IPS-11a (cell line): Measurements from ENCODE around the gene FAAP20.
A peak's percentile ranks its signal among the peaks of the same experiment; 100 is the strongest.

Experiments used
- H3K4me3 ChIP-seq: one replicate; pipeline ENCODE4 v1.5.1; 2013; ENCODE audit warnings: low read depth, low read length, control low read depth

The FAAP20 gene

DNA sequence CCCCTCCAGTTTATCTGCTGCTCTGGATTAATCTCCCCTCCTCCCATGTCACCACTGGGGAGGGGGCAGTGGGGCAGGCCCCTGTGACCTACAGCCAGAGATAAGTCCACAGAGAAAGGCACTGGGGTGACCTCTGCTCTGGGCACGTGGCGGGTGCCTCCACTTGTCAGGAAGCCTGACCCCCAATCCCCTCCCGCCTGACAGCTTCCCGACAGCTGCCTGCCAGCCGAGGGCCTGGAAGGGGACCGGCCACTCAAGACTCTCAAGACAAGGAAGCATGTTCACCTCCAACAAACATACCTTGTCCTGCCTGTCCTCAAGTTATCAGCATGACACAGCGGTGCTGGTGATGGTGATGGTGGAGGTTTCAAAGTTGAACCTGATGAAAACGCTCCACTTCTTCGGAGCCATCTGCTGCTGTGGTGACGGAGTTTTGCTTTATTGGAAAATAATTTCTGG is 3.2 kb upstream of the FAAP20 start:
- H3K4me3 ChIP-seq: no peak overlapping the region

DNA sequence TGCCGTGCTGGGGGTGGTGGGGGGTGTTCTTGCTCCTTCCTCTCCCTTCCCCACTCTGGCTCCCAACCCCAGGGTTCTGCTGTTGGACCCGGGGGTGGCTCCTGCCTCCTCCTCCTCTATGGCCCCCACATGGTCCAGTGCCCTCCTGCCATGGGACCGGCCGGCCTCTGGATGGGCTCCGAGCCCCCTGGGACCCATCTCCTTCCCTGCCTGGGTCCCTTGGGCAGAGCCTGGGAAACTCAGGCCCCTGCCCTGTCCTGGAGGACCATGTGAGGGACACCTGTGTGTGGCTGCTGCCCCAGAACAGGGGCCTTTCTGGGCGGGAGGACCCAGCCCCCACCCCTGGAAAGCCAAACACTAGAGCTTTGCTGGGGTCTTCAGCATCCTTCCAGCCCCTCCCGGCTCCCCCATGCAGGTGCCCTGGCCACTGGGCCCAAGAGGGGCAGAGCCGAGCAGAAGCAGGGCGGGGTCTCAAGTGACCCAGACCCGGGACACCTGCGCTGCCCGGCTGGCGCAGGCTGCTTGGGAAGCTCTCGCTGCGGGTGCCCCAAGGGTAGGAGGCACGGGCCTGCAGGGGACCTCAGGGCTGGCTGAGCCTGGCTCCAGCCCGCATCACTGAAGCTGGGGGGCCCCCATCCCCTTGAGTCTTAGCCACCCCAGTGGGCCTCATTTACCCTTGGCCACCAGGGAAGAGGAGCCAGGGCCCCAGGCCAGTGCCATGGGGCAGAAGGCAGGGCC is 2.5 kb upstream of the FAAP20 start:
- H3K4me3 ChIP-seq: no peak overlapping the region

DNA sequence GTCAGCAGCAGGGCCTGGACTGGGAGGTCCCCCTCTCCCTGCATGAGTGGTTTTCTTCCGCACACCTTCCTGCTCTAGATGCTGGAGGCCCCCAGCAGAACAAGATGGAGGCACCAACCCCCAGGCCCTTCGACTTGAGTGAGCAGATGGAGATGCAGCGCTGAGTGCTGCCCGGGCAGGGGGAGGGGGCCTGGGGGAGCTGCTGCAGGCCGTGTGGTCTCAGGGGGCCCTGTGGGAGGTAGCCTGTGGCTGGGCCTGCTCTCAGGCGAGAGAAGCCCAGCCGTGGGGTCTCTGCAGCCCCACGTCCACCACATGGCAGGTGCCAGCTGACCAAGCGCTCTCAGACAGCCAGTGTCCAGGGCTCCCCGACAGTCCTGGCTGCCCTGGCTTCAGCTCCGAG is 1.2 kb upstream of the FAAP20 start:
- H3K4me3 ChIP-seq: no peak overlapping the region

DNA sequence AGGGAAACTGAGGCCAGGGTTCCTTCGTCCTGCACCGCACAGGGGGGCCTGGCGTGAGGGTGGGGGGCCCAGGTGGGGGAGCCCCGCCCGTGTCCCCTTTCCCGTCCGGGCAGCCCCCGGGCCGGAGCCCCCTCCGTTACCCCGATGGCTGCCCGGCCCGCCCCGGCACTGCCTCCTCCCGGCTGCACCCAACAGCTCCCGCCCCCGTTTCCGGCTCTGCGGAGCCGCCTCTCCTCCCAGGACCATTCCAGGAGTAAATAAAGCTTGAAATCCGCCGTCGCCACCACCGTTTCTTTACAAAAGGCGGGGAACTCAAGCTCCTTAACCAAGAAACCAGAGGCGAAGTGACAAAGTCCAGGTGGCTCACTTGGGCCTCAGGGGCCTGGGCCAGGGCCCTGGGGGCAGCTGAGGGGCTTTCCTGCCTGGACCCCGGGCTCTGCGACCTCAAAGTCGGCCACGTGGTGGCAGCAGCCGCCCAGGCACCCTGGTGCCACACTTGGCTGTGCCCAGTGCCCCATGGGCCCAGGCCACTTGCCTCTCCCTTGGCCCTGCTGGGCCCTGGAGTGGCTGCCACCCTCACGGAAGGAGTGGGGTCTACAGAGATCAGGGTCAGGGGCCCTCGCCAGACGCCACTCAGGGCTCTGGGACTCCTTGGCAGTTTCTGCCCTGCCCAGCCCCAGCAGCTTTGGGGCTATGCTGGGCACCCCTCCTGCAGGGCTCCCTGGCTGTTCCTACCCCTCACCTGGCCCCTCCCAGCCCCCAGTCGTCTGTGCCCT is 514 bp upstream of the FAAP20 start:
- peak overlapping the region; percentile 30 for H3K4me3 ChIP-seq

DNA sequence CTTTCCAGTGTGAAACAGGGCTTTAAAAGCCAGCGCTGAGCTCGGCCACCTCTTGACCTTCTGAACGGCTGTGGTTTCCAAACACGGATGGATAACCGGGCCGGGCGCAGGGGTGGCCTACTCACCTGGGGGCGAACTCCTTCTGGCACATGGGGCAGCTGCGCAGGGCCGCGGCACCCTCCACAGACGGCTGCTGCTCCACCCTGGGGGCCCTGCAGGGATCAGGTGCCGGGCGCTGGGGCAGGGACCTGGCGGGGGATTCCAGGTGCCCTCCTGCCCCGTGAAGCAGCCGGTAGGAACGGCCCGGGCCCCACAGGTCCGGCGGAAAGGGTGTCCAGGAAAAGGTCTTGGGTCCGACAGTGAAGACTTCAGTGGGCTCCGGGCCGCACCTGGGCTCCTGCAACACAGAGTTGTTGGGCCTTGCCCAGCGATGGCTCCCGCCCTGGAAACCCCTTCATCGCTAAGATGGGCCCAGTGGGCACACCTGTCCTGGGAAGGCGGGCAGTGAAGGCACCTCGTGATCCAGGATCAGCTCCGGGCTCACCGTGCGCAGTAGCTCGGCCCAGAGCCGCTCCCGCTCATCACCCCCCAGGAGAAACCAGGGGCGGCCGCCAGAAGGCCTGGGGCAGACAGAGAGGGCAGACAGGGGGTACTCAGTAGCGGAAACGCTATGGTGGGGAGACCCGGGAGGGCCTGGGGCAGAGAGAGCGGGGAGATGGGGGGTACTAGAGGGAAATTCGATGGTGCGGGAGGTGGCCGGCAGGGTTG is 874 bp downstream of the FAAP20 start:
- H3K4me3 ChIP-seq: peak overlapping the region; percentile 17

DNA sequence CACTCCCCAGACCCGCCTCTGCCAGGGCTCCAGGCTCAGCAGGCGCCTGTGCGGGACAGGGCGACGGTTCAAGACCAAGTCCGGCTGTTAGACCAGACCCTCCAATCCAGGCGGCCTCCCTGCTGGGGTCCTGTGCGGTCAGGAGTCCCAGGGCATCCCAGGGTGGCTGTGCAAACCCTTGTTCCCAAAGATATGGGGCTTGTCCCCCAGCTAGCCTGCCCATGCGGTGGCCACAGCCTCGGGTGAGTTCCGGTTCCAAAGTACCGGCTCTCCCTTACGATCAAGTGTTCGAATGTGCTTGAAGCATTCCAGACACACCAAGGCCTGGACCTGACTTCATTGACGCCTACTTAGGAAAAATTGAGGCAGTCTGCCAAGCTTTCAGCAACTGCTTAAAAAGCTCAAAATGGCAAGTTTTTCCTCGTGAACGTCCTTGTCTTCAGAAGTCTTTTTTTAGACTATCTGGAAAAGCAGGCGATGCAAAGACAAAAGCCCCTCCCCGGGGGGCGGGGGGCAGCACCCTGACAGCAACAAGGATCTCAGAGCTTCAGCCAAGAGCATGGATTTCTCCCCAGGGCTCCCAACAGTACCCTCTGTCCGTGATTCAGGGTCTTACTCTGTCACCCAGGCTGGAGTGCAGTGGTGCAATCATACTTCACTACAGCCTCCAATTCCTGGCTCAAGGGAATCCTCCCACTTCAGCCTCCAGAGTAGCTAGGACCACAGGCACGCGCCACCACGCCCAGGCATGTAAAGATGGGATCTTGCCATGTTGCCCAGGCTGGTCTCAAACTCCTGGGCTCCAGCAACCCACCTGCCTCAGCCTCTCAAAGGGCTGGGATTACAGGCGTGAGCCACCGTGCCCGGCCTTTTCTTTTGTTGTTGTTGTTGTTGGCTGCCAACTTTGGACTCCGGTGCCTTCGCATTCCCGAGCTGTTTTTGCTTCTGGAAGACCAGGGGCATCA is 2.3 kb downstream of the FAAP20 start:
- H3K4me3 ChIP-seq: no peak overlapping the region

DNA sequence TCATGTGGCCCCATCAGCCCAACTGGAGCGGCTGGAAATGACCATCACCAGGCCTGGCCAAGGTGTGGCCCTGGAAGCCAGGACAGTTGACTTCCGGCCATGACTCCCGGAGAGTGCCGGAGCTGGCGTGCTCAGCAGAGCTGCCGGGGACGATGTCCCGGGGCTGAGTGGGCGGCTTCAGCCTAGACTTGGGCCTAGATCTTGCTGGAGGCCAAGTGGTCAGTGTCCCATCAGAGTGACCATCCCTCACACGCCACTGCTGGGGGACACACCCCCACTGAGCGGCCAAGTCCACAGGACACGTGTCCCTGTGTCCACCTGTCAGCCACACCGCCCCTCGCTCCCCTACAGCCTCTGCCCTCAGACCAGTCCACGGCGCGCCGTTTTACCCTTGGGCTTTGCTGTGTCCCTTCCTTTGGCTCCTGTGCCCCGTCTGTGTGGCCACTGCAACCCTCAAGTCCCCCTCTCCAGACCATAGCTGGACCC is 4.0 kb downstream of the FAAP20 start:
- no peak overlapping the region for H3K4me3 ChIP-seq

DNA sequence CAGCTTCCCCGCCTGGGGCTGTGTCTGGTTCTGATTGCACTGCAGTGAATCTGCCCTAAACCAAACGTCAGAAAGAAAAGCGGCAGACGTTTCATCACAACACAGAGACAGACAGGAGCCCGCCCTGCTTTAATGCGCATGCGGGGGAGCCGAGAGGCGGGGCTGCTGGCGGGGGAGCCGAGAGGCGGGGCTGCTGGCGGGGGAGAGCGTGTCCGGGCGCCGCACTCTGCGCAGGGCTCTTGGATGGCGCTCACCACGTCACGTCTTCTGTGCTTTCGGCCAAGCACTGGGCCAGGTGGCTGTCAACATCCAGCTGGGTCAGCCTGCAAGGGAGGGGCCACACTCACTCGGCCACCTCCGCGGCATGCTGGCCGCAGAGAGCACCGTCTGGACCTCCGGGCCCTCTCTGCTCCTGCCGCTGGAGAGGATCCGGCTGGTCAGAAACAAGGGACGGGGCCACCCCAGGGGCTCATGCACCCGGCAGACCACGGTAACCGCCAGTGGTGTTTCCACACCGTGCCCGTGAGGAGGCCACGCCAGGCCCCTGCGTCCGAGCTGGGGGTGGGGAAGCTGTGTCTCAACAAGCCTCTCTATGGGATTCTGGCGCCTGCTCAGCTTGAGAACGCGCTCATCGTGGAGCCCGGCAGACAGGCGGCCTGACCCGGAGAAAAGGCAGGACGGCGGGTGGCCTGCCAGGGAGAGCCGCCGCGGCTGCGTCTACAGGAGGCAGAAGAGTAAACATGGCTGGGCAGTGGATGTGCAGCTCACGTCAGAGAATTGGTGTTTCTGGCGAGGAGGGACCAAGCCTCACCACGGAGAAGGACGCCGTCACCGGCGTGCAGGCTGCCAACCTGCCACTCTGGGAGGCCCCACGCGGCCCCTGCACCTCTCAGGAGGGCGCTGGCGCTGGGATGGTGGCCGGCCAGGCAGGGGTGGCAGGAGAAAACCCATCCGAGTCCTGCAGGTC is 4.8 kb downstream of the FAAP20 start:
- no peak overlapping the region for H3K4me3 ChIP-seq

DNA sequence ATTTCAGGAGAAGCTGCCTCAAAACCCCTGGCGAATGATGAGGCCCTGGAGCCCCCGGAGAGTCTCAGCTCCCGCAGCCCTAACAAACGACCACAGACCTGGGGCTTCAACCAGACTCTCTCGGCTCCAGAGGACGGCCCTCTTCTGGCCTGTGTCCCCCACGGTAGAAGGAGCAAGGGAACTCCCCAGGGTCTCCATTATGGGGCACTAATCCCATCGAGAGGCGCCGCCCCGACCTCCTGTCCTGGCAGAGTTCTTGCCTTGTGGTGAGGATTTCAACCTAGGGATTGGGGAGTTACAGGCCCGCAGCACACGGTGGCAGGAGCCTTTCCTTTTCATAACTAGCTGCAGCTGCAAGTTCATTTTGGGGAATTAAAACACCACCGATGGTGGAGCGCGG is 6.2 kb downstream of the FAAP20 start:
- no peak overlapping the region for H3K4me3 ChIP-seq

DNA sequence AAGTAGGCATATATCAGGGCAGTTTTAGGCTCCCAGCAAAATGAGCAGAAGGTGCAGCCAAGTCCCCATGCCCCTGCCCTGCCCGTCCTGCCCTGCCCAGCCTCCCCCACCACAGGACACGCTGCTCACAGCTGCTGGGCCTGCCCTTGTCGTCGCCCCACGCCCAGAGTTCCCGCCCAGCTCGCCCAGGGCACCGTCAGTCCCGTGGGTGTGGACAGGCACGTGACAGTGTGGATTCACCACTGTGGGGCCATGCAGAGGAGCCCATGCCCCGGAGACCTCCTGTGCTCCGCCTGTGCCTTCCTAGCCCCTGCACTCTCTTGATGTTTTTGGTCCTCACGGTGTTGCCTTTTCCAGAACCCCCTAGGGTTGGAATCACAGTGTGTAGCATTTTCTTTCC is 7.0 kb downstream of the FAAP20 start:
- no peak overlapping the region for H3K4me3 ChIP-seq

DNA sequence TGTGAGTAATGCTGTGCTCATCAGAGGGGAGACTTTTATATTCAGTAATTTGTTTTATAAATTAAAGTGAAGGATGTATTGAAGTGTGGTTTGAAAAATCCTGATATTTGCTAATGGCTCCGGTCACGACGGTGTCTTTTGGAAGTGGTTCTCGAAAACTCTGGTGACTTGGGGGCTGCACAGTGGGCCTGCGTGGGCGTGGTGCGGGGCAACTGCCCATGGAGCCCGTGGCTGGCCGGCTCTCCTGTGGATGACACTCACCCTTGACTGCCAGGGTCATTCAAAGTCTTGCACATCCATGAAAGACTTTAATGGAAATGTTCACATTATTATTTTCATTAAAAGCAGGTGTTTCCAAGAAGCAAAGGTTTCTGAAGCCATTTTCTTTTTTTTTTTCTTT is 7.7 kb downstream of the FAAP20 start:
- H3K4me3 ChIP-seq: no peak overlapping the region

DNA sequence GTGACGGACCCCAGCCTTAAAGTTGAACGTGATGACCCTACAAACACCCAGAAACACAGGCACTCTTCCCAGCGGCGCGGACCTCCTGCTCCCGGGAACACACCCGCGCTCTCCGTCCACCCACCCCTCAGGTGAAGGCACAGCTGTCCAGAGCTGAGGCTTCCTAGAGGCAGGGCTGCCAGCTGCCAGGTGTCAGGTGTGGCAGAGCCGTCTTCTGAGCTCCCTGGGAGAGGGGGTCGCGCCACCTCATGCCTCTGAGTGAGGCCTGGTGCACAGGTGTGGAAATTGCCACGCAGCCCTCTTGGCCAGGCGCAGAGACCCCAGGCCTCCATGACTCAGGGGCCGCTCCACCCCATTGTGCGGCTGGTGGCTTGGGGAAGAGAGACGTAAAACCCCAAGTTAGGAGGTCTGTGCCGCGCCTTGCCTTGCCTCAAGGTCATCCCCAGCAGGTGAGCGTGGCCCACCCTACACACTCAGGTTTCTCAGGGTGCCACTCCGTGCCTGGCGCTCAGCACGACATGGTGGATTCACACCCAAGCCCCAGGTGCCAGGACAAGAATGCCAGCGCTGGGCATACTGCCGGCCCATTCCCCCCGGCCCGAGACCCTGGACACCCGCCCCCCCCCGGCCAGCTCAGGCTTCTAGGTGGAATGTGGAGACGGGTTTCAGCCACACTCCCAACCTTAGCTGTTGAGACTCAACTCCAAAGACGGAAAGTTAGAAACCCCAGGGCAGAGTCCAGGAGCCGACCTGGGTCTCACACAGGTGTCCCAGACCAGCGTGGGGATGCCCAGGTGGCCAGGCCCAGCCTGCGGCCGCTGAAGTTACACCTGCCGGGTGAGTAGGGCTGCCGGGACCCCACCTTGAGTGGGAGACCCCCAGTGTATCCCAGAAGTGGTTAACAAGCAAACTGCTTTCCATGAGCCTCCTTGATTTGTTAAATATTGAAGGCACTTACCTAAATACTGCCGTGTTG is 8.4 kb downstream of the FAAP20 start:
- no peak overlapping the region for H3K4me3 ChIP-seq

DNA sequence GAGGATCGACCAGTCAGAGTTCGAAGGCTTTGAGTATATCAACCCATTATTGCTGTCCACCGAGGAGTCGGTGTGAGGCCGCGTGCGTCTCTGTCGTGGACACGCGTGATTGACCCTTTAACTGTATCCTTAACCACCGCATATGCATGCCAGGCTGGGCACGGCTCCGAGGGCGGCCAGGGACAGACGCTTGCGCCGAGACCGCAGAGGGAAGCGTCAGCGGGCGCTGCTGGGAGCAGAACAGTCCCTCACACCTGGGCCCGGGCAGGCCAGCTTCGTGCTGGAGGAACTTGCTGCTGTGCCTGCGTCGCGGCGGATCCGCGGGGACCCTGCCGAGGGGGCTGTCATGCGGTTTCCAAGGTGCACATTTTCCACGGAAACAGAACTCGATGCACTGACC is 9.6 kb downstream of the FAAP20 start:
- H3K4me3 ChIP-seq: no peak overlapping the region

DNA sequence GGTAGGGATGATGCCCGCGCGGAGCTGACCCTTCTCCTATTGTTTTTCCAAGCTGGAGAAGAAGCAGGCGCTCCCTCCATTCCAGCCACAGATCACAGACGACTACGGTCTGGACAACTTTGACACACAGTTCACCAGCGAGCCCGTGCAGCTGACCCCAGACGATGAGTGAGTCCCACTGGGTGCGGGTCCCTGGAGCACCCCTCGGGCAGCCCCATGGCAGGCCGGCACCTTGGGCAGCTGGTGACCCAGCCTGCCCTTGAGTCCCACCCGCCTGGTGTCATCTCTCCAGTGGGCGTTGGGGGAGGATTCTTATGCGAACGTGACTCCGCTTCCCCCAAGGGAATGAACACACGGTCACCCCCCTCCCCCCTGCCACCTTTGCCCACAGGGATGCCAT is 10.0 kb downstream of the FAAP20 start:
- H3K4me3 ChIP-seq: no peak overlapping the region

DNA sequence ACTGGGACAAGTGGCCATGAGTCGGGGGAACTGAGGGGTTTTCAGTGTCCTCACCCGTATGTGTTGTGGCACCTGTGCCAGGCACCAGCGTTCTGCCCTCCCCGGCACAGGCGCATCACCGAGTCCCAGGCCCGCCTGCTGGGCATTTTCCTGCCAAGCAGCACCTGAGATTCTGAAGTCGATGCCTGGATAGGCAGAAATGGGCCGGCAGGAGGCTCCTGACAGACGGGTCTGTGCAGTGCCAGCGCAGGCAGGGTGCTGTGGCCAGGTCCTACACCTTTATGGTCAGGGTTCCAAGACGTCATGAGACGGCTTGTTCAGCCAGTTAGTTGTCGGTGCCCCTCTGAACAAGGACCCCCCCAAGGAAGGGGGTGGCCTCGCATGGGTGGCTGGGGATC is 10.6 kb downstream of the FAAP20 start:
- H3K4me3 ChIP-seq: no peak overlapping the region

DNA sequence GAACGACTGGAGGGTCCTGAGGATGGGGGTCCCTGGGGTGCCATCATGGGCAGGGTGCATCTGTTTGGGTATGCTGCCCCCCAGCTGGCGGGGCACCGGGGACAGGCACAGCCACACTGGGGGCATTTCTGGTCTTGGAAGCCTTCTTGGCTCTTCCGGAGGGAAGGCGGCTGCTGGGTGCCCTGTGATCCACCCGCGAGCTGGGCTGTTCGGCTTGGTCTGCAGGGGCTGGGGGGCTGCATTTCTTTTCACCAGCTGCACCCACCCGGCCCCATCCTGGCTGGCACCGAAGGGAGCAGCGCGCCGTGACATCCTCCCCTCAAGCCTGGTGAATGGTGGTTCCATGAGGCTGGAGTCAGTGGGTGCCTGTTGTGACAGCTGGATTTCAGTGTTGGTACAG is 12.2 kb downstream of the FAAP20 start:
- H3K4me3 ChIP-seq: no peak overlapping the region

DNA sequence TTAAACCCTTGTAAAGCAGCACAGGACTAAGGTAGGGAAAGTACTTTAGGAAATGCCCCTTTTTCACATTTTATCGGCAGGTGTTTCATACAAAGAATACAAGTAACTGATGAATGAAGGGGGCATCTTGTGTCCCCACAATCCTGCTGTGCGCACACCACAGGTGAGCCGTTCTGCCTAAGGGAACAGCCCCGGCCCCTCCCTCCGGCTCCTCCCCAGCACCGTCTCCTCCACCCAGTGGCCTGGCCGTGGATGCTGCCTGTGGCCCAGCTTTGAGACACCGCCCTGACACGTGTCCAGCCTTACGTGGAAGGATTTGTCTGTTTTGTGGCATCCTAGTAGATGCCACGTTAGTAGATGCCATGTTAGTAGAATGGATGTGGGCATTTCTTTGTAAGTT is 12.8 kb downstream of the FAAP20 start:
- H3K4me3 ChIP-seq: no peak overlapping the region

DNA sequence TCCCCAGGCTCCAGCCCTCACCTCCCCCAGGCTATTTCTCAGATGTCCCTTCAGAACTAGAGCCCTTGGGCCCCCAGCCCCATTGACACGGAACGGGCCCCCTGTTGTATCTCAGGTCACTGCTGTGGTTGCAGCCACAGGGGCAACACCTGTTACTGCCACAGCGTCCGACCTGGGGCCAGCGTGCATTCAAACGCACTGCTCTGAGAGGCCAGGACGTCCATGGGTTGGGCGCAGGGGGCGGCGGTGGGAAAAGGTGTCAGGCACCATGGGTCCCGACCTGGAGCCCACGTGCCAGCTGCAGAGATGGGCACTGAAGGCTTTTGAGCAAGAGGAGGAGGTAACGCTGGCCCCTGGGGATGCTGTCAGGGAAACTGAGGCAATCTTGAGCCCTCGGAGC is 13.3 kb downstream of the FAAP20 start:
- H3K4me3 ChIP-seq: no peak overlapping the region
